ENCODE measurements around the gene CDC37L1. TPM values are rescaled to one million over a fixed set of nuclear protein-coding genes. Genes with fewer than 3 reads are reported as not detected.
"Not testable (repeated sequence)": the region's sequence is repeated elsewhere in the genome, so short reads cannot be mapped to it uniquely, and the experiment has no call there.

Gene CDC37L1
- total RNA-seq, 2 experiments from 2014 or later: 9.2 to 10.7 TPM

DNA sequence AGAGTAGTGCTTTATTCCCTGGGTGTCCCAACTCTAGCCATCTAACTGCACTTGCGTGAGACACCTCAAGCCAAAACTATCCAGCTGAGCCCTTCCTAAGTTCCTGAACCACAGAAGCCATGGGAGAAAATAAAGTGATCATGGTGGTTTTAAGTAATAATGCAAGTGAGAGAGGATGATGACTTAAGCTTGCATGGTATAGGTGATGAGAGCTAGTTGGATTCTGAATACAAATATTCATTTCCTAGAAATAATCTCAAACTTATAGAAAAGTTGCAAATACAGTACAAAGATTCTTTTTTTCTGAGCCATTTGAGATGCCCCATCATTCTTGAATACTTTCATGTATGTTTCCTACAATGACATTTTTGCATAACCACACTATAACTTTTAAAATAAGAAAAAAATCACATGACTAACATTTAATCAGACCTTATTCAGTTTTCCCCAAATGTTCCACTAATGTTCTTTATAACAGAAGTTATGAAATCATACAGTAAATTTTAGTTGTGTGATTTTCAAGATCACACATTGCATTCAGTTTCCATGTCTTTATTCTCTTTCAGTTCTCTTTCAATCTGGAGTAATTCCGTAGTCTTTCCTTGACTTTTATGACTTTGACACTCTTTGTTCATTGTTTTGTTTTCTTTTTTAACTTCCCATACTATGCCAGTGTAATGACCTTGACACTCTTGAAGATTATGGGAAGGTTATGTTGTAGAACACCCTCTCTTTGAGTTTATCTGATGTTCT is 67.1 kb downstream of the CDC37L1 start:
- CTCF ChIA-PET: interaction anchor here (0.6 to 1.2 kb wide), 2 partner anchors 16 to 854 kb away, joined by 3 read pairs; no protein-coding TSS in a partner anchor
- H3K27ac Mint-ChIP-seq: no peak overlapping the region
- DNase-seq: no peak
- POLR2A ChIA-PET: no interaction called here
- peaks cover 12% of the 10 kb centered on the region for H3K4me1 Mint-ChIP-seq
- no peak overlapping the region for H3K4me3 Mint-ChIP-seq
- H3K27me3 Mint-ChIP-seq: no peaks in the 10 kb centered on the region
- H3K36me3 Mint-ChIP-seq (ENCODE audit: low read depth): no peaks in the 10 kb centered on the region
- no peaks in the 10 kb centered on the region for H3K9me3 Mint-ChIP-seq

DNA sequence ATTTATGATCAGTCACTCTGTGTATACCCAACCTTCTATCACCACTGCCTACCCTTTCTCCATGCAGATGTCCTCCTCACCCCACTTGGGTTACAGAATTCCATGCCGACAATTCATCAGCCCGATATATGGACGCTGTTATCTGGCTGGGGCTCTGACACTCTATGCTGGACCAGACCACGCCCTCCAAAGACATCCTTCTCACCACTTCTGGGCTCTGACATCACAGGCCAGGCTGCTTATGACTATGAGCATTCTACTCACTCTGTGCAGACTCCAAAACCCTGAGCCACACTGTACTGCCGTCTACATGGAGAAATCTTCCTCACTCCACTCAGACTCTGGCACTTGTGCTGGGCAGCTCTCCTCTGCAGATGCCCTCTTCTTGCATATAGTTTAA is 69.2 kb downstream of the CDC37L1 start:
- no peaks in the 10 kb centered on the region for H3K27me3 Mint-ChIP-seq
- H3K9me3 Mint-ChIP-seq: no peaks in the 10 kb centered on the region
- DNase-seq: no peak
- no peaks in the 10 kb centered on the region for H3K36me3 Mint-ChIP-seq (ENCODE audit: low read depth)
- CTCF ChIA-PET: interaction anchor here (0.7 to 0.9 kb wide), 3 partner anchors 9 to 144 kb away, joined by 3 read pairs; no protein-coding TSS in a partner anchor
- POLR2A ChIA-PET: no interaction called here
- H3K4me3 Mint-ChIP-seq: no peak overlapping the region
- H3K4me1 Mint-ChIP-seq: peaks cover 2% of the 10 kb centered on the region
- H3K27ac Mint-ChIP-seq: no peak overlapping the region

GRCh38 chr9:4750023-4750673 is 70.8 kb downstream of the CDC37L1 start:
- peaks cover 2% of the 10 kb centered on the region for H3K4me1 Mint-ChIP-seq
- DNase-seq: peak; percentile 35
- CTCF ChIA-PET: interaction anchor here (0.6 to 1.7 kb wide), 5 partner anchors 9 to 854 kb away, joined by 3 to 6 read pairs (median 3); partner anchors contain the start of gene AK3
- no peak overlapping the region for H3K4me3 Mint-ChIP-seq
- POLR2A ChIA-PET: no interaction called here
- H3K27me3 Mint-ChIP-seq: no peaks in the 10 kb centered on the region
- H3K27ac Mint-ChIP-seq: no peak overlapping the region
- no peaks in the 10 kb centered on the region for H3K36me3 Mint-ChIP-seq (ENCODE audit: low read depth)
- H3K9me3 Mint-ChIP-seq: no peaks in the 10 kb centered on the region

DNA sequence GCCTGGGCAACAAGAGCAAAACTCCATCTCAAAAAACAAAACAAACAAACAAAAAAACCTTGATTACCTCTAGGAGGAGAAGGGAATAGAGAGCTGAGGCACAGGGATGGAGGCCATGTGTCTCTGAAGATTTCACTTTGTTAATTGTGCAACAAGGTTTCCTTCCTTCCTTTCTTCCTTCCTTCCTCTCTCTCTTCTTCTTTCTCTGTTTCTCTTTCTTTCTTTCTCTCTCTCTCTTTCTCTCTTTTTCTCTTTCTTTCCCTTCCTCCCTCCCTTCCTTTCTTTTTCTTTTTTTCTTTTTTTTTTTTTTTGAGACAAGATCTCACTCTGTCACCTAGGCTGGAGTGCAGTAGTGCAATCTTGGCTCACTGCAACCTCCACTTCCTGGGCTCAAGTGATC is 75.2 kb downstream of the CDC37L1 start:
- POLR2A ChIA-PET; H3K9me3 Mint-ChIP-seq; H3K36me3 Mint-ChIP-seq (ENCODE audit: low read depth); DNase-seq; H3K27me3 Mint-ChIP-seq; H3K27ac Mint-ChIP-seq; H3K4me3 Mint-ChIP-seq; H3K4me1 Mint-ChIP-seq: not testable (repeated sequence)
- CTCF ChIA-PET: interaction anchor here (0.6 to 1.5 kb wide), 5 partner anchors 14 to 233 kb away, joined by 3 read pairs; partner anchors contain the start of gene AK3

DNA sequence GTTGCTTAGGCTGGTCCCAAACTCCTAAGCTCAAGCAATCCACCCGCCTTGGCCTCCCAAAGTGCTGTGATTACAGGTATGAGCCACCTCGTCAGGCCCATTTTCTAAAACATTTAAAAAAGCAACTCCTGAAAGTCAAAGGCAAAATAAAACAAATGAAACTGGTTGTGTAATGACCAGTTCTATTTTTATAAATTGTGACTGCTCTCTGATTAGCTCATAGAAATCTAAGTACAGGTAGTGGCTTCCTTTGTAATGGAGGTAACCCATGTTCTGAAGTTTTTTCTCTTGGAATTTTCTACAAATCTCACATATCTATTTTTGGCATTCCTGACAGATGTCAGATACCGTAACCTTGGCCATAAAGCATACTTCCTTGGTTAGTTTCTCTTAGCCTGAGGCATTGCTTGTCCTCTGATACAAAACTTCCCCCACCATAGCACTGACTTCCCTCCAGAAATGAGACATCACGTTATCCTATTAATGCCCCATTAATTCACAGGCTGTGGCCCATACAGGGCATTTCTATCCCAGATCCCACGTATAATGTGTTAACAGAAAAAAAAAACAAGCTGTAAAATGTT is 75.7 kb downstream of the CDC37L1 start:
- POLR2A ChIA-PET: no interaction called here
- CTCF ChIA-PET: interaction anchor here (0.6 to 1.5 kb wide), 7 partner anchors 14 to 577 kb away, joined by 3 read pairs; no protein-coding TSS in a partner anchor
- no peaks in the 10 kb centered on the region for H3K9me3 Mint-ChIP-seq
- no peak overlapping the region for H3K4me3 Mint-ChIP-seq
- peaks cover 1% of the 10 kb centered on the region for H3K27me3 Mint-ChIP-seq
- no peak overlapping the region for H3K27ac Mint-ChIP-seq
- peaks cover 3% of the 10 kb centered on the region for H3K4me1 Mint-ChIP-seq
- no peaks in the 10 kb centered on the region for H3K36me3 Mint-ChIP-seq (ENCODE audit: low read depth)
- DNase-seq: no peak

DNA sequence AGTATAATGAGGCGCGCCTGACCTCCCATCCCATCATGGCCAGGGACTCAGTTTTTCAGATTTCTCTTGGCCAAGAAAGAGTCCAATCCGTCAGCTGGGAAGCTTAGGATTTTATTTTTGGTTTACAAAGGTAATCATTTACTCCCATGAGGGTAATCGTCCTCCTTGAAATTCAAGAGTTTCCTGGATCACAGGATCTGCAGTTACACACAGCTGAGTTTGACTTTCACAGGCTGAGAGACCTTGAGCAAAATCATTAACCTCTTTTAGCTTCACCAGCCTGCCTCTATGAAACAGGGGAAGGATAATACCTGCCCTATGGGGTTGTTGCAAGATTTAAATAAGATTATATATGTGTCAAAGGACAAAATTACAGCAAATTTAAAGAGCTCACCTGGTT is 77.1 kb downstream of the CDC37L1 start:
- H3K4me1 Mint-ChIP-seq: peaks cover 3% of the 10 kb centered on the region
- no peaks in the 10 kb centered on the region for H3K36me3 Mint-ChIP-seq (ENCODE audit: low read depth)
- CTCF ChIA-PET: interaction anchor here (0.8 to 1.5 kb wide), 4 partner anchors 16 to 694 kb away, joined by 3 to 4 read pairs (median 4); partner anchors contain the start of genes CD274 and RCL1
- H3K27me3 Mint-ChIP-seq: peaks cover 3% of the 10 kb centered on the region
- no peak overlapping the region for H3K4me3 Mint-ChIP-seq
- POLR2A ChIA-PET: no interaction called here
- no peak for DNase-seq
- H3K9me3 Mint-ChIP-seq: no peaks in the 10 kb centered on the region
- H3K27ac Mint-ChIP-seq: no peak overlapping the region

Other genes starting within 250 kb of the CDC37L1 start
- gene SLC1A1, start 189.1 kb upstream of the CDC37L1 start, total RNA-seq: under 1 TPM in 1 of 2 experiments, not detected in 1; 0.10 TPM
- gene PLPP6, start 17.3 kb upstream of the CDC37L1 start, total RNA-seq: 10 to 100 TPM in 1 of 2 experiments, 1 to 10 TPM in 1; 9.9 to 10.3 TPM
- gene SPATA6L, start 13.1 kb upstream of the CDC37L1 start, total RNA-seq: under 1 TPM; 0.40 to 0.42 TPM
- 10 to 100 TPM; 34.4 to 38.9 TPM for gene AK3, start 61.6 kb downstream of the CDC37L1 start, total RNA-seq
- 10 to 100 TPM; 13.6 to 17.3 TPM for gene RCL1, start 113.4 kb downstream of the CDC37L1 start, total RNA-seq

Measured in activated CD4-positive, alpha-beta T cell treated with anti-CD3 and anti-CD28 coated beads, Interleukin-2, amount 10 ng/mL, durations not matched to agents 7 days and 5 days (primary cell).